ENCODE data around the gene MTHFD1.

MTHFD1 gene

GRCh38 chr14:64508215-64508776 is 120.1 kb downstream of the MTHFD1 start:
- H3K4me1 ChIP-seq (ENCODE audit: control insufficient read depth, insufficient read depth, low read length): peaks cover 38% of the 10 kb centered on the region
- no peaks in the 10 kb centered on the region for H3K36me3 ChIP-seq (ENCODE audit: control insufficient read depth, insufficient read depth, low read length)
- no peak overlapping the region for H3K27ac ChIP-seq (ENCODE audit: low read depth, low read length)
- no peaks in the 10 kb centered on the region for H3K9me3 ChIP-seq (ENCODE audit: control insufficient read depth, insufficient read depth, low read depth, low read length)
- no peak overlapping the region for H3K9ac ChIP-seq (ENCODE audit: low read length)
- H3K27me3 ChIP-seq (ENCODE audit: control insufficient read depth, insufficient read depth, low read length): no peaks in the 10 kb centered on the region
- H3K4me3 ChIP-seq (ENCODE audit: low read depth, low read length): no peak overlapping the region

- Histone ChIP-seq H3K36me3 (ENCODE audit: control insufficient read depth, insufficient read depth, low read length) (no peaks in the 10 kb centered on the region), H3K27ac (ENCODE audit: low read depth, low read length) (no peak overlapping the region; the same call in 1 of the 2 replicates), H3K4me1 (ENCODE audit: control insufficient read depth, insufficient read depth, low read length) (peaks cover 38% of the 10 kb centered on the region), H3K9me3 (ENCODE audit: control insufficient read depth, insufficient read depth, low read depth, low read length) (no peaks in the 10 kb centered on the region), H3K4me3 (ENCODE audit: low read depth, low read length) (peak overlapping the region; percentile 10; the same call in 1 of the 2 replicates), H3K9ac (ENCODE audit: low read length) (no peak overlapping the region), H3K27me3 (ENCODE audit: control insufficient read depth, insufficient read depth, low read length) (no peaks in the 10 kb centered on the region)
Measured at GRCh38 chr14:64509036-64509435, 120.9 kb downstream of the MTHFD1 start.

Measured in HUES6 (cell line).